Vagina (tissue), 2 donors: Measurements from ENCODE around the gene LKAAEAR1. TPM values are rescaled to one million over a fixed set of nuclear protein-coding genes. Genes with fewer than 3 reads are reported as not detected.

Experiments used
- DNase-seq, 2 donors: peaks; one replicate each; pipeline ENCODE4 v3.0.0-alpha.2; 2017; ENCODE audit errors: extremely low spot score in 2 of 2
- H3K27ac ChIP-seq: fragments of 200-600 bp; sonication (generic); one replicate; pipeline ENCODE4 v1.5.1; 2019
- H3K27me3 ChIP-seq: fragments of 200-600 bp; sonication (generic); one replicate; pipeline ENCODE4 v1.5.1; 2019
- H3K36me3 ChIP-seq, 2 donors: fragments of 200-600 bp; sonication (generic); one replicate each; pipeline ENCODE4 v1.5.1; 2017 to 2019
- H3K4me1 ChIP-seq: fragments of 200-600 bp; sonication (generic); one replicate; pipeline ENCODE4 v1.5.1; 2019
- H3K4me3 ChIP-seq, 2 donors: fragments of 200-600 bp; sonication (generic); 1 replicate in 1 of 2; 2 replicates in 1 of 2; pipeline ENCODE4 v1.5.1; 2016 to 2019
- H3K9me3 ChIP-seq: fragments of 200-600 bp; sonication (generic); one replicate; pipeline ENCODE4 v1.5.1; 2019
- POLR2A ChIP-seq, 2 donors: fragments of 450-650 bp; IDR thresholded peaks; one replicate each; pipeline ENCODE4 v1.6.1; 2017; ENCODE audit warnings: antibody characterized with exemption in 2 of 2, mild to moderate bottlenecking in 2 of 2, moderate library complexity in 2 of 2
- POLR2AphosphoS5 ChIP-seq, 2 donors: sonication (generic); formaldehyde crosslinking; IDR thresholded peaks; one replicate each; pipeline ENCODE4 v1.9.0; 2017; ENCODE audit warnings: antibody characterized with exemption in 2 of 2, mild to moderate bottlenecking in 2 of 2, low read depth in 1 of 2; ENCODE audit not compliant: insufficient read depth in 1 of 2
- intact Hi-C: fragments of 100-400 bp; cut with DNase I; formaldehyde crosslinking; loops from one replicate; pipeline ENCODE4 v1.15.1; 2023
- total RNA-seq: library from RNA; depleted of rRNA; stranded (reverse); fragments of >200 nt; gene quantifications from one replicate; pipeline ENCODE4 v1.2.3, GENCODE V29; 2016
- TF ChIP-seq, protein P1 (sequence below), 3 experiments: fragments of 450-650 bp in 2 of 3; fragments of 200-600 bp in 1 of 3; sonication (generic) in 1 of 3; IDR thresholded peaks; one replicate each; pipeline ENCODE4 v1.5.1; 2017 to 2019; ENCODE audit warnings: antibody characterized with exemption in 3 of 3, mild to moderate bottlenecking in 2 of 3, moderate library complexity in 2 of 3

Gene LKAAEAR1
- total RNA-seq, 1 donor from 2014 or later: not detected

DNA sequence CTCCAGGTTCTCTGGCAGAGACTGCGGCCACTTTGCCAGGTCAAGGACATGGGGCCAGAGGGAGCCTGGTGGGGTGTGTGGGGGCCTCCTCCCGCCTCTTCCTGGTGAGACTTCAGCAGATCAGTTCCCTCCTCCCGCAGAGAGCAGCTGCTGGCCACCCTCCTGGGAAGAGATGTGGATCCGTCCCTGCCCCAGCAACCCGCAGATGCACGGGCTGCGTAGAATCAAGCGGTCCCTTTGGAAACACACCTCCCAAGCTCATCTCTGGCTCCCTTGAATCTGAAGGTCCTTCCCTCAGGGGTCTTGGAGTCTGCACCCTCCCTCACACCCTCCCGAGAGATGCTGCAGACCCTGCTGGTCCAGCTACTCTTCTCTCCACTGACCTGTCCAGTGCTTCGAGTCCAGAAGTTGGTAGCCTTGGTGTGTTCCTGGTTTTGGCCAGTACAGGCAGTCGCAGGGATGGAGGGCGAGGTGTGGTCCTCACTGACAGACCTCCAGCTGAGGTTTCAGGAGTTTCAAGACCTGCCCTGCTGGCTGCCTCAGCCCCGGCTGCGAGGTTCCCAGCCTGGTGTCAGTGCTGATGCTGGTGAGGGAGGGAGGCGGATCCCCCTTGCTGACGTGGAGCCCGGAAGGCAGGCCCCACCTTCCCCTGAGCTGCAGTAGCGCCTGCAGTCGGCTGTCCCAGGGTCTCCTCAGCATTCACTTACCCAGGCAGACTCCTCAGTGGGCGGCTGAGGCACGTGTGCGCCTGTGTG is 23.0 kb upstream of the LKAAEAR1 start, which contains the start of gene NPBWR2:
TSS of gene NPBWR2 (minus strand) at position 585 of the 755 bp plus-strand sequence. CDS start 734 bp downstream, outside the sequence.
- H3K27ac ChIP-seq: no peak within 1 kb of the TSS
- no peaks in the 10 kb centered on the region for H3K36me3 ChIP-seq
- H3K27me3 ChIP-seq: peaks cover 4% of the 10 kb centered on the region
- no peak for DNase-seq
- intact Hi-C loops: no loop called here
- H3K9me3 ChIP-seq: no peaks in the 10 kb centered on the region
- no peak for TF ChIP-seq POLR2A (IDR thresholded peaks at IDR 0.05)
- TF ChIP-seq POLR2AphosphoS5 (IDR thresholded peaks at IDR 0.05; ENCODE audit: insufficient read depth in 1 of 2, low read depth in 1 of 2): no peak
- TF ChIP-seq, protein P1, sequence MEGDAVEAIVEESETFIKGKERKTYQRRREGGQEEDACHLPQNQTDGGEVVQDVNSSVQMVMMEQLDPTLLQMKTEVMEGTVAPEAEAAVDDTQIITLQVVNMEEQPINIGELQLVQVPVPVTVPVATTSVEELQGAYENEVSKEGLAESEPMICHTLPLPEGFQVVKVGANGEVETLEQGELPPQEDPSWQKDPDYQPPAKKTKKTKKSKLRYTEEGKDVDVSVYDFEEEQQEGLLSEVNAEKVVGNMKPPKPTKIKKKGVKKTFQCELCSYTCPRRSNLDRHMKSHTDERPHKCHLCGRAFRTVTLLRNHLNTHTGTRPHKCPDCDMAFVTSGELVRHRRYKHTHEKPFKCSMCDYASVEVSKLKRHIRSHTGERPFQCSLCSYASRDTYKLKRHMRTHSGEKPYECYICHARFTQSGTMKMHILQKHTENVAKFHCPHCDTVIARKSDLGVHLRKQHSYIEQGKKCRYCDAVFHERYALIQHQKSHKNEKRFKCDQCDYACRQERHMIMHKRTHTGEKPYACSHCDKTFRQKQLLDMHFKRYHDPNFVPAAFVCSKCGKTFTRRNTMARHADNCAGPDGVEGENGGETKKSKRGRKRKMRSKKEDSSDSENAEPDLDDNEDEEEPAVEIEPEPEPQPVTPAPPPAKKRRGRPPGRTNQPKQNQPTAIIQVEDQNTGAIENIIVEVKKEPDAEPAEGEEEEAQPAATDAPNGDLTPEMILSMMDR (IDR thresholded peaks at IDR 0.05): no peak
- H3K4me3 ChIP-seq: no peak within 1 kb of the TSS
- H3K4me1 ChIP-seq: peaks cover 5% of the 10 kb centered on the region

DNA sequence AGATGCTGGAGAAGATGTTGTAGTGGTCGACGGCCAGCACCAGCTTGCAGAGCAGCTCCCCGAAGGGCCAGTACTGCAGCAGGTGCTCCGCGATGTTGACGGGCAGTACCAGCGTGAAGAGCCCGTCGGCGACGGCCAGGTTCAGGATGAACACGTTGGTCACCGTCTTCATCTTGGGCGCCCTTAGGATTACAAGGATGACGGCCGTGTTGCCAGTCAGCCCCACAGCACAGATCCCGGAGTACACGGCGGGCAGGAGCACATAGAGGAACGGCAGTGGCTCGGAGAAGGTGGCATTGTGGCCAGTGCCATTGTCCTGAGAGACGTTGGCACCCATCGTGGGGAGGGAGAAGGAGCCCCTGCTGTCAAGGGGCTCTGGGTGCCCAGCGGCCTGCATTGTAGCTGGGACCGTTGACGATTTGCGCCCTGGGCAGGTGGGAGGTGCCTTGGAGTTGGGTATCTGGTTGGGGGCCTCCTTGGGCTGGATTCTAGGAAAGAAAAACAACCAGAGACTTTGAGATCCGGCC is 22.3 kb upstream of the LKAAEAR1 start:
- Histone ChIP-seq H3K4me3 (no peak overlapping the region), H3K36me3 (no peaks in the 10 kb centered on the region), H3K27ac (no peak overlapping the region), H3K9me3 (no peaks in the 10 kb centered on the region), H3K4me1 (peaks cover 10% of the 10 kb centered on the region), H3K27me3 (peaks cover 9% of the 10 kb centered on the region)
- TF ChIP-seq, protein P1 (IDR thresholded peaks at IDR 0.05): no peak
- TF ChIP-seq POLR2A (IDR thresholded peaks at IDR 0.05) (no peak), POLR2AphosphoS5 (IDR thresholded peaks at IDR 0.05; ENCODE audit: insufficient read depth in 1 of 2, low read depth in 1 of 2) (no peak)
- intact Hi-C loops: no loop called here
- DNase-seq: no peak

DNA sequence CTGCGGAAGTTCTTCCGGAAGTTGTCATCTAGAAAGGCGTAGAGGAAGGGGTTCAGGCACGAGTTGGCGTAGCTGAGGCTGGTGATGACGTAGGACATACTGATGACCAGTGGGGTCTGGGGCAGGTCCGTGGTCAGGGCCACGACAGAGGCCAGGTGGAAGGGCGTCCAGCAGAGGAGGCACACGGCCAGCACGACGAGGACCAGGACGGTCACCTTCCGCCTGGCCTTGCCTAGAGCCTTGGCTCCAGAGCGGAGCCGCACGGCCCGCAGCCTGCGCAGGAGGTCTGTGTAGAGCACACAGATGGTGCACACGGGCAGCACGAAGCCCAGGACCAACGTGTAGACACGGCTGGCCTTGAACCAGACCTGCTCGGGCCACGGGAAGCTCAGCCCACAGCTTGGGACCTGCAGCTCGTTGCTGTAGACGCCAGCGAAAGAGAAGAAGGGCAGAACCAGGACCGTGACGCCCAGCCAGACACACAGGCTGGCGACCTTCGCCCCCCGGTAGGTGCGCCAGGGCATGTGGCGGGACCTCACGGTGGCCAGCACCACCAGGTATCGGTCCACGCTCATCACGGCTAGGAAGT is 21.7 kb upstream of the LKAAEAR1 start:
- TF ChIP-seq POLR2AphosphoS5 (IDR thresholded peaks at IDR 0.05; ENCODE audit: insufficient read depth in 1 of 2, low read depth in 1 of 2): no peak
- TF ChIP-seq, protein P1 (IDR thresholded peaks at IDR 0.05): no peak
- TF ChIP-seq POLR2A (IDR thresholded peaks at IDR 0.05): no peak
- peaks cover 9% of the 10 kb centered on the region for H3K27me3 ChIP-seq
- no peak overlapping the region for H3K27ac ChIP-seq
- H3K9me3 ChIP-seq: no peaks in the 10 kb centered on the region
- intact Hi-C loops: no loop called here
- no peaks in the 10 kb centered on the region for H3K36me3 ChIP-seq
- no peak for DNase-seq
- no peak overlapping the region for H3K4me3 ChIP-seq
- H3K4me1 ChIP-seq: peaks cover 10% of the 10 kb centered on the region

DNA sequence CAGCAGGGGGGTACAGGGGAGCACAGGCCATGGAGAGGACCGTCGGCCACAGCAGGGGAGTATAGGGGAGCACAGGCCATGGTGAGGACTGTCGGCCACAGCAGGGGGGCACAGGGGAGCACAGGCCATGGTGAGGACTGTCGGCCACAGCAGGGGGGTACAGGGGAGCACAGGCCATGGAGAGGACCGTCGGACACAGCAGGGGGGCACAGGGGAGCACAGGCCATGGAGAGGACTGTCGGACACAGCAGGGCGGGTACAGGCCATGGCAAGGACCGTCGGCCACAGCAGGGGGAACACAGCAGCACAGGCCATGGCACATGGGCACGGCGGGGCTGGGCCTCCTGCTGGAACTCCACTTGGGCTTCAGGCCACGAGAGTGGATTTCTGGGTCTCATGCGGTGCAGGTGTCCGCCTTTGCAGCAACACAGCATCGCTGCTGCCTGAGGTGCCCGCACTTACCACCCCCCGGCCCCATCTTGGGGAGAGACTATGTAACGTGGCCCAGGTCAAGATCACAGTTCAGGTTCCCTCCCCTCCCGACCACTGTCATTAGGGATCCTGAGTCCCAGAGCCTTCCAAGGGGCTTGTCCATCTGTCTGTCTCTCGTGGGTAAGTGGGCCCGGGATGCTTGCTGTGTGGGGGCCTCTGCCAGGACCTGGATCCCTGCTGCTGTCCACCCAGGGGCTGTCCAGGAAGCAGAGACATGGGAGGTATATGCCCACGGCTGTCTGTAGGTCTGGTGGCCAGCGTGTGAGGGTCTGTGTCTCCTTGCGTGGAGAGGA is 20.7 kb upstream of the LKAAEAR1 start:
- intact Hi-C loops: no loop called here
- TF ChIP-seq POLR2AphosphoS5 (IDR thresholded peaks at IDR 0.05; ENCODE audit: insufficient read depth in 1 of 2, low read depth in 1 of 2) (no peak), POLR2A (IDR thresholded peaks at IDR 0.05) (no peak)
- TF ChIP-seq, protein P1 (IDR thresholded peaks at IDR 0.05): no peak
- H3K4me3 ChIP-seq: no peak overlapping the region
- H3K9me3 ChIP-seq: no peaks in the 10 kb centered on the region
- no peaks in the 10 kb centered on the region for H3K36me3 ChIP-seq
- H3K27me3 ChIP-seq: peaks cover 9% of the 10 kb centered on the region
- DNase-seq: no peak
- no peak overlapping the region for H3K27ac ChIP-seq
- peaks cover 10% of the 10 kb centered on the region for H3K4me1 ChIP-seq
